HEK293T (cell line): Measurements from ENCODE around the gene TRIM44.

Source experiments
- BHLHE40 ChIP-seq: fragments of 450-650 bp; IDR thresholded peaks from 2 replicates; pipeline ENCODE4 v1.6.1; 2016; ENCODE audit warnings: mild to moderate bottlenecking, moderate library complexity, borderline replicate concordance
- ELF4 ChIP-seq: fragments of 450-650 bp; IDR thresholded peaks from 2 replicates; pipeline ENCODE4 v1.6.1; 2017; ENCODE audit warnings: antibody characterized with exemption
- FOXA1 ChIP-seq: fragments of 450-650 bp; IDR thresholded peaks from 2 replicates; pipeline ENCODE4 v1.6.1; 2016; ENCODE audit warnings: mild to moderate bottlenecking
- FOXM1 ChIP-seq: fragments of 450-650 bp; IDR thresholded peaks from 2 replicates; pipeline ENCODE4 v1.6.1; 2017; ENCODE audit warnings: mild to moderate bottlenecking, borderline replicate concordance
- SUZ12 ChIP-seq: fragments of 450-650 bp; IDR thresholded peaks from 2 replicates; pipeline ENCODE4 v1.6.1; 2016; ENCODE audit warnings: mild to moderate bottlenecking
- TARDBP ChIP-seq: fragments of 450-650 bp; IDR thresholded peaks from 2 replicates; pipeline ENCODE4 v1.6.1; 2016

DNA sequence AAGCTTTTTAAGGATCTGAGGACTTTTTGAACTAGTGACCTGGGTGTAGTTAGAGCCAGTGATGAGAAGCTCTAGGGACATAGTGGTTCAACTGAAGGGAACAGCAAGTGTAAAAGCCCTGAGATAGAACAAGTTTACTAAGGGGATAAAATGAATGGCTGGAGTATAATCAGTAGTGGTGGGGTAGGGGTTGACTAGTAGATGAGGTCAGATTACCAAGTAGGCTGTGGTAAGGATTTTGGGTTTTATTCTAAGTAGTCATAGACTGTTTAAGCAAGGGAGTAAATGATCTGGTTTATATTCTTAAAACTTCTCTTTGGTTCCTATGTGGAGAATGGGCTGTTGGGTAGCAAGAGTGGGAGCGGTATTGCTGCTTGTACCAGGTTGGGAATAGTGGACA, 15.3 kb downstream of the TRIM44 start:
- no peak for TF ChIP-seq ELF4
- TF ChIP-seq BHLHE40, result no peak
- TF ChIP-seq FOXA1, result no peak
- TF ChIP-seq SUZ12, result no peak
- no peak for TF ChIP-seq FOXM1
- TF ChIP-seq TARDBP, result no peak
